OCI-LY3 (cell line): Measurements from ENCODE around the gene KCTD5.

Source experiments
- EZH2phosphoT487 ChIP-seq: fragments of 200-600 bp; shearing (Covaris generic); IDR thresholded peaks from 2 replicates; pipeline ENCODE4 v1.6.1; 2018; ENCODE audit warnings: antibody characterized with exemption, mixed run types, low read depth
- TF ChIP-seq, protein P1 (sequence below): fragments of 200-600, 300-600 bp; sonication (generic); IDR thresholded peaks from 2 replicates; pipeline ENCODE4 v1.5.1; 2014; ENCODE audit warnings: antibody characterized with exemption, low read length, low read depth

DNA sequence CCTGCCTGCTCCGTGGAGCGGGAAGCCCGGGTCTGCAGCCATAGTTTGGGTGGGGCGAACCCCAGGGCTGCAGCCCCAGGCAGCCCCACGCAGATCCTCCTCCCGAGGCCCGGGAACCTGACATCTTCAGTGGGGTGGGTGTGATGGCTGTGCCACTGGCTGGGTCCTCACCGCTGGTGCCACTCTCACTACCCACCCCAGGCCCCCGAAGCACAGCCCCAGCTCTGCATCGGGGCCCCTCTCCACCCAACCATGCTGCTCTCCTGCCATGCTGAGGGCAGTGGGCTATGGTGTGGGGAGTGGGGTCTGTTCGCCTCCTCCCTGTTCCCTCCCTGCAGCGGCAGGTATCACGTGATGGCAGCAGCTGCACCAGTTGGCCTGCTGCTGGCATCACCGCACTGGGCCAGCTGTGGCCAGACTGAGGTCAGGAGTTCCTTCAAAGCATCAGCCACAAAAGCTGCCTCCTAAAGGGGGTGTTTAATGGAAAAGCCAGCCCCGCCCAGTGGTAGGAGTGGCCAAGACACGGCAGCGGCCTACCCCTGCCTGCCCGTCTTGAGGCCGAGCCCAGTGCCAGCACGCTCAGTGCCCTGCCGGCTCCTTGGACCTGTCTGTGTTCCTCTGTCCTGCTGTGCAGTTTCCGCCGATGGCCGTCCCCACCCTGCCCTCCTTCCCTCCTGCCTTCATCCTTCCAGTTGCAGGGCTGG is 10.8 kb downstream of the KCTD5 start:
- TF ChIP-seq, protein P1, sequence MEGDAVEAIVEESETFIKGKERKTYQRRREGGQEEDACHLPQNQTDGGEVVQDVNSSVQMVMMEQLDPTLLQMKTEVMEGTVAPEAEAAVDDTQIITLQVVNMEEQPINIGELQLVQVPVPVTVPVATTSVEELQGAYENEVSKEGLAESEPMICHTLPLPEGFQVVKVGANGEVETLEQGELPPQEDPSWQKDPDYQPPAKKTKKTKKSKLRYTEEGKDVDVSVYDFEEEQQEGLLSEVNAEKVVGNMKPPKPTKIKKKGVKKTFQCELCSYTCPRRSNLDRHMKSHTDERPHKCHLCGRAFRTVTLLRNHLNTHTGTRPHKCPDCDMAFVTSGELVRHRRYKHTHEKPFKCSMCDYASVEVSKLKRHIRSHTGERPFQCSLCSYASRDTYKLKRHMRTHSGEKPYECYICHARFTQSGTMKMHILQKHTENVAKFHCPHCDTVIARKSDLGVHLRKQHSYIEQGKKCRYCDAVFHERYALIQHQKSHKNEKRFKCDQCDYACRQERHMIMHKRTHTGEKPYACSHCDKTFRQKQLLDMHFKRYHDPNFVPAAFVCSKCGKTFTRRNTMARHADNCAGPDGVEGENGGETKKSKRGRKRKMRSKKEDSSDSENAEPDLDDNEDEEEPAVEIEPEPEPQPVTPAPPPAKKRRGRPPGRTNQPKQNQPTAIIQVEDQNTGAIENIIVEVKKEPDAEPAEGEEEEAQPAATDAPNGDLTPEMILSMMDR, result no peak
- no peak for TF ChIP-seq EZH2phosphoT487
